HG03575 (cell line): Measurements from ENCODE around the gene OR2S2.

Experiments used
- ATAC-seq: cut with Tn5 transposase; IDR thresholded peaks from one replicate; pipeline ENCODE4 v1.9.1; 2021; ENCODE audit not compliant: unreplicated experiment, insufficient number of reproducible peaks, low FRiP score; ENCODE audit errors: extremely low read depth

OR2S2 gene

DNA sequence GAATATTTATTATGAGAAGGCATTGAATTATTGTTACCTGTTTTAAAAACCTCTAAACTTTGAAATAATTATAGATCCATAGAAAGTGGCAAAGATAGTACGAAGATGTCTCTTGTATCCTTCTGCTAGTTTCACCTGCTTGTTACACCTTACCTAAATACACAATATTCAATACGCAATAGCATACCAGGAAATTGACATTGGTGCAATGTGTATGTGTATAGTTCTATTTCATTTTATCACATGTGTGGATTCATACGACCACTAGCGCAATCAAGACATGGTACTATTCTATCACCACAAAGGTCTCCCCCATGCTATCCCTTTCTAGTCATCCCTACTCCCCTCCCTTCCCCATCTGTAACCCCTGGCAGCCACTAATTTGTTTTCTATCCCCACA, 8.5 kb upstream of the OR2S2 start:
- ATAC-seq: no peak

DNA sequence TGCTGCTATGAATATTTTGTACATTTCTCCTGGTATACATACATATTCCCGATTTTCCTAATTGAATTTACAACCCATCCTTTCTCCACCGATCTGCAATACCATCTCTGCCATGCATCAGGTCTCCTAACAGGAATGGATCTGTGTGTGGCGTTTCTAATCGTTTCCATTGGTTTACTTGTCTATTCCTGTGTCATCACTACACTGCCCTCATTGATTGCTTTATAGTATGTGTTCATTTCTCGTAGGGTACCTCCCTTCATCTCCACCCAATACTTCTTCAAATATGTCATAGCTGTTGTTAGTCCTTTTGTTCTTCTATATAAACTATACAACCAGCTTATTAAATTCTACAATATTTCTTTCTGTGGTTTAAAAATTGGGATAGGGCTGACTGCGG, 7.1 kb upstream of the OR2S2 start:
- ATAC-seq: no peak

DNA sequence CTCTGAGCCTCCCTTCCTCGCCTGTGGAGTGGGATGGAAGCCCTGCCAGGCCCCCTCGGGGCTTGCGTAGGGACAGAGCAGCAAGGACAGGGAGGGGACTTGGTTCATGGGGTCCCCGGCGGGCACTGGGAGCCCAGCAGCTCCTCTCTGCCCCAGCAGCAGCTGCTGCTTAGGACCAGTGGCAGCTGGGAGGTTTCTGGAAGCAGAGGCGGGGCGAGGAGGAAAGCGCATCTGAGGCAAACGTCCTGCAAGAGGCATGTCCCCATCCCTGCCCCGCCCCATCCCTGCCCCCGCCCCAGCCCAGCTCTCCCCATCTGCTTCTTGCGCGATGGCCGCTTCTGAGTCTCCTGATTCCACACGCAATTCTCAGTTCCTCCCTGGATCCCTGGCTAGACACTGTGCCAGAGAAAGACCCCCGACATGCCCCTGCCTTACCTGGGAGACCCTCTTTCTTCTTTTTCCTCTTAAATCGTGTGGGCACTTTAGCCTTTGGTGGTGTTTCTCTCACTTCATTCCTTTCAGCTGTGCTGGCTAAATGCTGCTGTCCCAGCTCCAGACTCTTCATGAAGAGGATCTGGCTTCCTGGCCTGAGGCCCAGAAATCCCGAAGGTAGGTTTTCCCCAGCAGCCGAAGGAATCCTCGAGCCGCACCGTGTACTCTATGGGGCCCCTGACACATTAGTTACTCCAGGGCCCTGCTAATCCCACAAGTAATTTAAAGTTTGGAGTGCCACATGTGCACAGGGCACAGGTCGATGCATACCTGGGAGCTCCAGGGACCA, 4.4 kb upstream of the OR2S2 start:
- no peak for ATAC-seq

DNA sequence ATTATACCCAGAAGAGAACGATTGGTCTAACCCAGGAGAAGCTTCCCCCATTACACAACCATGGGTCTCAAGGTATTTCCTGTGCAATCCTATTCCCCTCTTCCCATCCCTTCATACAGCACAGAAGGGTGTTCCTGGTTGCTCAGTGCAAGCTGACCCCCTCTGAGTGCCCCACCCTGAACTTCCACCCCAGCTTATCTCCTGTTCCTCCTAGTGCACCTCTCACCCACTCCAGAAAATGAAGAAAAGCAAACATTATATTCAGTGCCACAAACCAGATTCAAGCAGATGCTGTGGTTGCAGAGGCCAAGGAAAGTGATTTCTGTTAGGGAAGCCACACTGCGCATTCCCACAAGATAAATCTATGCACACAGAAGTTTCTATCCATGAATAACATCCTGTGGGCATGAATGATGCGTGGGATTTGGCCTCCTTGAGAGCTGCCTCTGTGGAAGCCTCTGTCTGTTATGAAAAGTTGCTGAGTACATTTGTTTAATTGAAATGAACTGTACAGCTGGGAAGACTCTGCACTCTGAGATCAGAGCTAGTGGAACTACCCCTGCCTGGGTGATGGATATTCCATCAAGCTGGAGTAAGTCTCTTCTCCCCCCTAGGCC, 2.2 kb upstream of the OR2S2 start:
- ATAC-seq: no peak

DNA sequence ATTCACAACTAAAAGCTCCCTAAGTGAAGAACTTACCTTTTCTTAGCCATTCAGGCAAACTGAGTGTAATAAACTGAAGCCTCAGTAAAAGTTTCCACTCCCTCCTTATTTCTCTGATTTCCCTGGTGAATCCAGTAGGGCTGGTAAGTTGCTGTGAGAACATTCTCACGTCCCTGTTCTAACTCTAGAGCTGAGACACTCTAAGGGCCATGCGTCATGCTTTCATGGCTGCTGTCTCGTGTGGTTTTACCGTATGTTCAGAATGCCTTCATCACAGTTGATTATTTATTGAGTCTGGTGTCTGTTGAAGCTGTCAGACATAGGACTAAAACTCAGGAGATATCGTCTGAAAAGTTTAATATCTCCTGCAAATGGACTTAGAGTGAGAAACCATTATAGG, 1.3 kb downstream of the OR2S2 start:
- no peak for ATAC-seq

DNA sequence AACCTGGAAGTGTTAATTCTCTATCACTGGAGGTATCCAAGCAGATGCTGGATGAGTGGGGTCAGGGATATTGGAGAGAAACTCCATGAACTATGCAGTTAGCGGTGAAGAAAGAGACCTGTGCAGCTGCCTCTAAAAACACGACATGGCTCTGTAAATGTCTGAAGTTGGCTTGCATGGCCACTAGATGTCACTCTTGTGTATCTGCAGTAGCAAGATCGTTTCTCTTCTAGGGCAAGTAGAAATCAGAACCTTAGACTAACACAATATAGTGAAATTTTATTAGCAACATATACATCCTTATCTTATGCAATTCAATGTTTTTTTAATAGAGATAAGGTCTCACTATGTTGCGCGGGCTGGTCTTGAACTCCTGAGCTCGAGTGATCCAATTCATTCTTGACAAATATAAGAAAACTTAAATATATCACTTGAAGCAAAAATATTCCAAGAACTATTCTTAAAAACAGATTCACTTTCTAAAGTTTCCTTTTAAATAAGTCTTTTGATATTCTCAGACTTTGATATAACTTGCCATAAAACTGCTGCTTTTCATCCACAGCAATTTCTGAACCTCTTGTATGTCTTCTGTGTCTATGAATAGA, 2.9 kb downstream of the OR2S2 start:
- ATAC-seq: no peak

DNA sequence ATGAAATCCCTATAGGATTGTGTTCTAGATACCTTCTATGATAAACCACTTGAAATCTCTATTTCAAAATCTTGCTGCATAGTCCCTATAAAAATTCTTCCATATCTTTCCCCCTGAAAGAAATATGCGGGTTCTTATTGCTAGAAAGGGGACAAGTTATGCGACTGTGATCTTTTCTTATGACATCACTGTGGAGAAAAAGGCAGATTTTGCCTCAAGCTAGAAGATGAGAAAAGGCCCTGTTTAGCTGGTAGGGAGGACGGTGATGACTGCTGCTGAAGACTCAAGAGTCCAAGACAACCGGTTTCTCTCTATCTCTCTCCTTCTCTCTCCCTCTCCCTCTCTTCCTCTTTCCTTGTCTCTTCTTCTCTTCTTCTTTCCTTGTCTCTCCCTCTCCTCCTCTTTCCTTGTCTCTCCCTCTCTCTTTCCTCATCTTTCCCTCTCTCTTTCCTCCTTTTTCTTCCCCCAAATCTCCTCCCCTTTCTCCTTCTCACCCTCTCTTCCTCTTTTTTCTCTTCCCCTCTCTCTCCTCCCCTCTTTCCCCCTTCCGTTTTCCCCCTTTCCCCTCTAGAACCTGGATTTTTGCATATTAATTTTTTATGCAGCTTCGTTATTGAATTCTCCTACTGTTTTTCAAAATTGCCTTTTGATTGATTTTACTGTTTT, 5.3 kb downstream of the OR2S2 start:
- no peak for ATAC-seq

DNA sequence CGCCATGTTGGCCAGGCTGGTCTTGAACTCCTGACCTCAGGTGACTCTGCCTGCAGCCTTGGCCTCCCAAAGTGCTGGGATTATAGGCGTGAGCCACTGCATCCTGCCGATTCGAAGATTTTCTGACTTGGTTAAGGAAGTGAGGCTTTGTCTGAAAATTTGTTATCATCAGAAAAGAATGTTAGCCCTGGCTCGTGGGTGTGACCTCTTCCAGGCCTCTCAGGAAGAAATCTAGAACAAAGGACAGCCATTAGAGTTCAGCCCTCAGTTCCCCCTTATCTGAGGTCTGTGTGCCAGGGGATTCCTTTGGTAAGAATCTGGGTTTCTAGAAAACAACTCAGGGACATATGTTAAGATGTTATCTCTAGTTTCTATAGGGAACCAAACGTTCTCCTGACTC, 6.2 kb downstream of the OR2S2 start:
- no peak for ATAC-seq

DNA sequence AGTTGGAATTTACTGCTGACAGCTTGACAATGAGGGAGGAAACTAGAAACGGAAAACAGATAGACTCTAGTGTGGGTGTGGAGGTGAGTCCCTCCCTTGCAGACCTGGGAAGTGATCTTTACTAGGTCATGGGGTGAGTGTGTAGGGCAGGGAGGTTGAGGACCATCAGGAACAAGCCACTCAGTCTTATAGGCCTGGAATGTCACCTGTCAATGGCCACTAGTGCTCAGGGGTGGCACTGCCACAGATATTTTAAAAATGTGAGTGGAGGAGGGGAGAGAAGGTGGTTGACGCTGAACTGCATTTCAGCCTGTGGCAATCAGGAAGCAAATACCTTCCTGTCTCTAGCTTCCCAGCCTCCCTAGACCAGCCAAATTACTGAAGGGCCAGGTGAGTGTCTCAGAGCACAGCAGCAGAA, 9.0 kb downstream of the OR2S2 start:
- no peak for ATAC-seq

DNA sequence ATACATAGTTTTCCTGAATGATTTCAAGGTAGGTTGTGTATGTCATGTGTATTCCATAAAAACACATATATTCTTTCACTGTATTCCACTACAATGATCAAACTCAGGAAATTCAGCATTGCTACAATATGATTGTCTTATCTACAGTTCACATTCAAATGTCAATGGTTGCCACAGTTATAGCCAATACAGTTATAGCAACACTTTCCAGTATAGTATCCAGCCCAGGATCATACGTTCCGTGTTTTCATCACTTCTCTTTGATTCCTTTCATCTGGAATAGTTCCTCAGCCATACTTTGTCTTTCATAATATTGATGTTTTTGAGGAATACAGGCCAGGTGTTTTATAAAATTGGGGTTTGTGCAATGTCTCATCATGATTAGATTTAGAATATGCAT, 9.5 kb downstream of the OR2S2 start:
- ATAC-seq: no peak

DNA sequence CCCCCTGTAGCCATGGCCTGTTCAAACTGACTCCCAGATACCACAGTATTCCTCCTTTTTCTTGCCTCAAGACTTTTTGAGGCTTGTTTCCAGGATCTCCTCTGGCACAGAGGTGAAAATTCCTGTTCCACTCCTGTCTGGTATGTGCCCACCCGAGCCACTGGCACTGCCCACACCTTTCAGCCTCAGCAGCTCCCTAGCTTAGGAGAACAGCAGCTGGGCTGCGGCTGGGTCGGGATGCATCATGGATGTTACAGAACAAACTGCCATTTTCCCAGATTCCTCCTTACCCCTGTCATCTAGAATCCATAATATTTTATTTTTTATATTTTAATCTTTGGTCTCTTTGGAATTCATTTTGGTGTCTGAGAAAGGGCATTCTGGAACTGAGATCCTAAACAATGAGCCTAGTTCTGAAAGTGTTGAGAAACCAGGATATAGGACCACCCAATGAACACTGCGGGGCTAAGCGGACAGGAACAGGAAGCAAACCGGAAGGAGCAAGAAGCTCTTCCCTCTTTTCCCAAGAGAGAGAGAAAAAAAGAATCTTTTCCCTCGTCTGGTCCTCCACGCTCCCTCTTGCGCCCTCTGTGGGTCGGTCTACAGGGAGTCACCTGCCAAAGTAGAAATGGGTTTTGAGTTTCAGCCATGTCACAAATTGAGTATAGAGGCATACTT, 12.5 kb downstream of the OR2S2 start:
- no peak for ATAC-seq

DNA sequence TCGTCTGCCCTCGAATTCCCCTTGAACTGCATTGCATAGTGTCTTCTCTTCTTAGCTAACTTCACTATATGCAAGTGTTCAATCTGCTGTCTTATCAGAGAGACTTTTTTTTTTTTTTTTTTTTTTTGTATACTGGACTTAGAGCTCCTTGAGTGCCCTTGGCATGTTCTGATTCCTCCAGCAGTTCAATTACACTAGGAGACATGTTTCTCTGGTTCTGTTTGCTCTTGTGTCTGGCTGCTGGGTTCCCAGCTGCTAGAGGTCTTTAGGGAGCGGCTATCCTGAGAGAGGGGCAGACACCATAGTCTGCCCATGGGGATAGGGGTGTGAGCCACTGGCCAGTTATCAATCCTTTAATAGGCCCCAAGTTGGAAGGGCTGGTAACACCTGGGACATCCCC, 13.1 kb downstream of the OR2S2 start:
- no peak for ATAC-seq

DNA sequence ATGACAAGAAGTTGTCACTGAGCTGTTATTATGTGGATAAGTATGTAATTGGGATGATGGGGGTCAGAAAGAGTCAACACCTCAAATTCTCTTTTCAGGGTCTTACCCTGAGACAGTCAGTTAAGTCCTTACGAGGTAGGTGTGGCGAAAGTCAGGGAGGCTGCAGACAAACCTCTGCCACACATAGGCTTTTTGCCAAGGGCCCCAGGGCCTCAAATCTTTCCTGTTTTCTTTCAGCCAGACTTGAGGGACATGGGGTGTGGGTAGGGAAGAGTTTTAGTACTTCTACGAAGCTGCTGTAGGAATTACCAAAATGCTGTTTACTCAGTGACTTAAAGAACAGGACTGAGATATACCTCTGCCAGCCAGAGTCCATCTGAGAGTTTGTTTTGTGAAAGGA, 13.8 kb downstream of the OR2S2 start:
- no peak for ATAC-seq

DNA sequence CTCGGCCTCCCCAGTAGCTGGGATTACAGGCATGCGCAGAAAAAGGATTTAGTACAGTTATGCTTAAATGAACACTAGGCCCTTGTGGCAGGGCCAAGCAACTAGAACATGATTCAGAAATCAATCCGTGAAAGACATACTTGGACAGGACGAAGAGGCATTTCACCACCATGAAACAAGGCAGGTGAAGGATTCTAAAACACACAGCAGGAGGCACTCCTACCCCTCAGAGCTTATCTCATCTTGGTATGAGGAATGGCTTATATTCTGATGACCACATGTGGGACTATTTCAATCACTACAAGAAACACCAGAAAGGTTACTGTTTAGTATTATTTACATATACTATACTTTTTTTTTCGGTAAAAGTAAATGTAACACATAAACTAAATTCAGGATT, 15.7 kb downstream of the OR2S2 start:
- ATAC-seq: no peak

DNA sequence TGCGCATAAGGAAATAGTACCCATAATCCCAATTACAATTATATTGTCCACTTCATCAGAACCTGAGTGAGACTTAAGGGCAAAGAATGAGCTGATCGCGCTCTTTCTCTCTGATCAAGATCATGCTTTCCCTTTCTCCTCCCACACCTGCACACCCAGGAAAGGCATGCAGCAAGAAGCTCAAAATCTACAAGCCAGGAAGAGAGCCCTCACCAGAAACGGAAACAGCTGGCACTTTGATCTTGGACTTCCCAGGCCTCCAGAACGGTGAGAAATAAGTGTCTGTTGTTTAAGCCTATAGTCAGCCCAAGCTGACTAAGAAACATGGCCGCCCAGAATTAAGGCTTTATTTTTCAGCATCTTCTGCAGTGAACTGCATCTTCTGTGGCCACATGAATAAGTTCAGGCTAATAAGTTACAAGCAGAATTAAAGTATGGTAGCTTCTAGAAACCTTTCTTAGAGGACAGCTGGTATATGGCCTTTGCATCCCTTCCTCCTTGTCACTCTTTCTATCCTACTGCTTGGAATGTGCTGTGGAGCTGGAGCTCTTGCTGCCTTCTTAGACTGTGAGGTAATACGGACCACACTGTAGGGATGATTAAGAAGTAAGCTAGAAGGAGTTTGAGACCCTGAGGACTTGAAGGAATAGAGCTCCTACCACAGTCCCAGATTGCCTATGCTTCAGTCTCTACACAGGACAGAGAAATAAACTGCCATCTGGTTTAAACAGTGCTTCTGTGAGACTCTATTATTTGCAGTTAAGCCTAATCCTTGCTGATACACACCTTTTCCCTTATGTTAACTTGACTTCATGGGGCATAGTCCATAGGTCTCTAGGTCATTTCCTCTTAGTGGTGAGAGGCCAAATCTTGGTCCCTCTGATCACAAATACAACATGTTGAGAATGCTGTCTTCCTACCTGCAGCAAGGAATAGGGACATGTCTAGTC, 17.2 kb downstream of the OR2S2 start:
- no peak for ATAC-seq

DNA sequence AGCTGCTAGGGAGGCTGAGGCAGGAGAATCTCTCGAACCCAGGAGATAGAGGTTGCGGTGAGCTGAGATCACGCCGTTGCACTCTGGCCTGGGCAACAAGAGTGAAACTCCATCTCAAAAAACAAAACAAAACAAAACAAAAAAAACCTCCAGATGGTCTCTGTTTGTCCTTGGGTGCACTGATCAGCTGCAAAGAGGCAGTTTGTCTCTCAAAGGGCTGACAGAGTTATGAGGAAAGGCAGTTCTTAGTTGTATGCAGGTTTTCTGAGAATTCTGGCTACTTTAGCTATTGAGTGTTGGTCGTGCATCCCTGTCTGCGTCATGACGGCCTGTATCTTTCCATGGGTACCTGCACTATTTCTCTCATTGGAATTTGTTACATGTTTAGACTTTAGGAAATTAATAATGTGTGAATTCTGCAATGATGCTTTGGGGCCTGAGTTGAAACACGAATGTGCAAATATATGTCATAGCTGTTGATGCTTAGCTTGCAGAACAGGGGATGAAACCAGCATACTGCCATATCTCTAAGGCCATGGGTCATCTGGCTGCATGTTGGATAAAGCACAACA, 18.2 kb downstream of the OR2S2 start:
- no peak for ATAC-seq

DNA sequence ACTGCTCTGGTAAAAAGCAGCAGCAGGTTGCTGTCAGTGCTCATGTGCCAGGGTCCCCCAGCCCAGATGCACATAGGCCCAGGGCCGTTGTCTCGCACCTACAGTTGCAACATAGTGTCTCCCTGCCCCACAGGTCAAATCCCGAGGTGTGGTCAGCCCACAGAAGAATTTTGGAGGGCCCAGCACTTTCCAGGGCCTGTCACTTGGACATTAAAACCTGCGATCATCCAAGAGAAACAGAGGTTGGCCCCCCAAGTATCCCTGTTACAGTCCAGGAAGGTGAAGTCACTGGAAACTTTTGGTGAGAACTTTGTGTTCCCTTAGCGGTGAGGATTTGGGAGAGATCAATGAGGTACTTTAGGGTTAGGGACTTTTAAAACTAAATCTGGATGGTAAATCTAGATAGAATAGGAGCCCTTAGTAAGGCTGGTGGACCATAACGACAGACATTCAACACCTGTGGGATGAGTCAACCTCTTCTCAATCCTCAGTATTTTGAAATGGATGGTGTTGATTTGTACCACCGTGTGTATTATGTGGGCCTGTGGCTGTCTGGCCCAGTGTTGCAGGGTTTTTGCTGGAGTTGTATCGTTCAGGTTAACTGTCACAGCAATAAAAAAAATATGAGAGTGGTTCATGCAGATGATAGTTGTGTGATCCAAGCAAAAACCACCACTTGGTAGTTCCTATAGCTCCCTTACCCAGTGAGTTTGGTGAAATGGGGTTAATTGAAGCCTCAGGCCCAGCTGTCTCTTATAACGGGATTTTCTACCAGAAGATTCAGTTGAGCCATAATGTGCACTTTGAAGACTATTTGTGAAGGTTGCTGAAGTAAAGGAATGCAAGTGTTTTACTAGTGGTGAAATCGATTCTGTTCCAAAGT, 19.2 kb downstream of the OR2S2 start:
- no peak for ATAC-seq
